Hepatocyte (in vitro differentiated cells): ENCODE data around the gene SERPINB1.
A peak's percentile ranks its signal among the peaks of the same experiment; 100 is the strongest.

Experiments used
- CTCF ChIP-seq: fragments of 200-600 bp; sonication (generic); IDR thresholded peaks from 2 replicates; pipeline ENCODE4 v1.5.1; 2016; ENCODE audit warnings: antibody characterized with exemption, mild to moderate bottlenecking; ENCODE audit not compliant: poor library complexity
- EZH2 ChIP-seq: fragments of 200-600 bp; sonication (generic); IDR thresholded peaks from 2 replicates; pipeline ENCODE4 v1.6.1; 2016; ENCODE audit warnings: antibody characterized with exemption, mild to moderate bottlenecking, borderline replicate concordance

DNA sequence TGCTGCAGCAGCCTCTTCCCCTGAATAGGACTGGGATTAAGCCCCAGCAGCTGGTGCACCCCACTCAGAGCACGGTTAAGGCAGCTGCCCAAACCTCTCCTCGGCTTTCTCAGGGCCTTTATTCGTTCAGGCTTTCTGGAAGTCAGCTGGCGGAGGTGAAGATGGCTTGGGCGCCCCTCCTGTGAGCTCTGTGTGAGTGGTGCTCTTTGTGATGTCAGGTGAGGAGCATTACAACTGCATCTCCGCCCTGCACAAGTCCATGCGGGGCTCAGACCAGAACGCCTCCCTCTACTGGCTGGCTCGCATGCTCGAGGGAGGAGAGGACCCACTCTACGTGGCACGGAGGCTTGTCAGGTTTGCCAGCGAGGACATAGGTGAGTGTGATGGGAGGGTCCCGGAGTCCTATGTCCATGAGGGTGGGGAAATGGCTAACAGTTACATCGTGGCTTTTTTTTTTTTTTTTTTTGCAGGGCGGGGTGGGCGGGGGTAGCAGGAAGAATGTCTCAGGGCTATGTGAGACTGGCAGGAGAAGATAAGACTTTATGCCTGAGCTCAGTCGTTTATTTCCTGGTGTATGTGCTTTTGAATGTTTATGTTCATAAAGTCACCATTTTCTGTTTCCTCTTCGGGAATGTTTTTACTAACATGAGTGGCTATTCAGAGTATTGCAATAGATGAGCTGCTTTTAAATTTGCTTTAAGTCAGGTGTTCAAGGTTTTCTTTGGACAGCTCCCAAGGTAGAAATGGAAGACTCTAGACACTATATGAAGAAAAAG lies 58.3 kb downstream of the SERPINB1 start:
- peak; percentile 10 for TF ChIP-seq CTCF
- TF ChIP-seq EZH2, result no peak
